Endodermal cell (in vitro differentiated cells): ENCODE data around the gene PKNOX1. TPM values are rescaled to one million over a fixed set of nuclear protein-coding genes. Genes with fewer than 3 reads are reported as not detected.
A peak's percentile ranks its signal among the peaks of the same experiment; 100 is the strongest.

ENCODE experiments used
- DNase-seq: peaks from one replicate; pipeline ENCODE4 v3.0.0-alpha.2; 2017
- H3K27ac ChIP-seq: 2 replicates; pipeline ENCODE4 v1.5.1; 2013; ENCODE audit warnings: mild to moderate bottlenecking, low read depth, low read length, moderate library complexity
- H3K27me3 ChIP-seq: 2 replicates; pipeline ENCODE4 v1.6.1; 2013; ENCODE audit warnings: mild to moderate bottlenecking, low read length, moderate library complexity; ENCODE audit not compliant: insufficient read depth, control insufficient read depth, poor library complexity, severe bottlenecking
- H3K36me3 ChIP-seq: 2 replicates; pipeline ENCODE4 v1.7.0; 2013; ENCODE audit warnings: mild to moderate bottlenecking, low read length, moderate library complexity; ENCODE audit not compliant: control insufficient read depth, insufficient read depth
- H3K4me1 ChIP-seq: one replicate; pipeline ENCODE4 v1.7.0; 2013; ENCODE audit warnings: low read length; ENCODE audit not compliant: control insufficient read depth, insufficient read depth
- H3K4me3 ChIP-seq: 2 replicates; pipeline ENCODE4 v1.5.1; 2013; ENCODE audit warnings: mild to moderate bottlenecking, low read length, moderate library complexity
- H3K9ac ChIP-seq: 2 replicates; pipeline ENCODE4 v1.6.1; 2013; ENCODE audit warnings: mild to moderate bottlenecking, low read length, moderate library complexity; ENCODE audit not compliant: poor library complexity, severe bottlenecking; ENCODE audit errors: extremely low read depth
- H3K9me3 ChIP-seq: 2 replicates; pipeline ENCODE4 v1.6.1; 2013; ENCODE audit warnings: mild to moderate bottlenecking, low read length, moderate library complexity; ENCODE audit not compliant: control insufficient read depth
- H3K27ac Mint-ChIP-seq: 2 replicates; pipeline ENCODE4 v1.8.0; 2020; ENCODE audit warnings: mixed read lengths
- H3K27me3 Mint-ChIP-seq: 2 replicates; pipeline ENCODE4 v1.8.0; 2021; ENCODE audit warnings: mild to moderate bottlenecking, mixed read lengths; ENCODE audit not compliant: insufficient read depth
- H3K36me3 Mint-ChIP-seq: 2 replicates; pipeline ENCODE4 v1.8.0; 2020; ENCODE audit warnings: low read depth, mixed read lengths
- H3K4me1 Mint-ChIP-seq: 2 replicates; pipeline ENCODE4 v1.8.0; 2020; ENCODE audit warnings: mixed read lengths
- H3K4me3 Mint-ChIP-seq: 2 replicates; pipeline ENCODE4 v1.8.0; 2020; ENCODE audit warnings: mild to moderate bottlenecking, moderate library complexity, mixed read lengths
- H3K9me3 Mint-ChIP-seq: 2 replicates; pipeline ENCODE4 v1.8.0; 2020; ENCODE audit warnings: mild to moderate bottlenecking, mixed read lengths
- WGBS, 2 experiments: methylation state at CpG; one replicate each; pipeline versions ENCODE4 v1.1.5 to v1.1.7; 2013; ENCODE audit warnings: missing lambda C conversion rate in 2 of 2, mixed read lengths in 1 of 2; ENCODE audit not compliant: insufficient coverage in 1 of 2, insufficient read length in 1 of 2; 5-methylcytosine and 5-hydroxymethylcytosine counted together
- total RNA-seq, 2 donors: library from RNA; stranded (reverse); fragmentation: NEBNext Ultra II Directional in 1 of 2; extraction: Animal tissue kit (Norgen Biotek cat#: 25700) in 1 of 2; gene quantifications; 2 replicates in 1 of 2; 3 replicates in 1 of 2; pipeline ENCODE4 v1.2.1, GENCODE V29; 2021
- TF ChIP-seq, protein P1 (sequence below): fragments of 200-600 bp; sonication (generic); conservative IDR thresholded peaks from 2 replicates; pipeline ENCODE4 v1.5.0; 2021; ENCODE audit warnings: antibody characterized with exemption, mild to moderate bottlenecking

The PKNOX1 gene
- total RNA-seq, 2 donors from 2014 or later = 25.9 to 29.9 TPM

DNA sequence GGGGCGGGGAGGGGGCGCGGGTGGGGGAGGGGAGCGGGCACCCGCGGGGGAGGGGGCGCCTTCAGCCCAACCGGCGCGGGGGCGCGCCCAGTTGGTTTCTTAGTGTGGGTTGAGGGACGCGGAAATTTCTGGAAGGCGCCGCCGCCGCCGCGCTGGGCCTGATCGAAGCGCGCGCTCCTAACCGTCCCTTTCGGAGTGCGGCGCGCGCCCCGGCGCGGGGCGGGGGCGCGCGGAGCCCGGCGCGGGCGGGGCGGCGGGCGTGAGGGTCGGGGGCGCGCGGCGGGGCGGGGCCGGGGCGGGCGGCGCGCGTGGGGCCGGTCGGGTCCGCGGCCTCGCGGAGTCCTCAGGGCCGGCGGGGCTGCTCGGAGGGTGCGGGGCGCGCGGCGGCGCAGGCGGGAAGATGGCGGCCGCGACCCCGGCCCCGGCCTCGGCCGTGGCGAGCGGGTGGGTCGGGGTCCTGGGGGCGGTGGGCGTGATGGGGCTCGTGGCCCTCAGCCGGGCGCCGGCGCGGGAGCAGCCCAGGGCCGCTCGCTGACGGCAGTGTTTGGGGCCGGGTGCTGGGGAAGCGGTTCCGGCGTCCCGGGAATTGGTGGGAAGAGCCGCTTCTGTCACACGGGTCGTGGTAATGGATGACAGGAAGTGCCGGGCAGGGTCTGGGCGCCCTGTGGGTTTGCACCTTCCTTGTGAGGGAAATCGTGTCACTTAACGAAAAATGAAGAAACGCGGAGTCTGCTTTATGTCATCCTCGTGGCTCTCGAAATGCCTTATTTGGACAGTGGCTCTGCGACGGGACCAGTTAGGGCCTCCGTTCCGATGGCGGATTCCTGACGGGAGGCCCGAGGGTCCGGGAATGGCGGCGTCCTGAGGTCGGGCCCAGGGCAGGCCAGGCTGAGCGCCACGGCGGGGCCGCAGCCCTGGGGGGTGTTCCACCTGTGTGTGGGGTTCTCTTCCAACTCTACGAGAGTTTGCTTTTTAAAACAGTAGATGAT, 764 bp downstream of the PKNOX1 start:
- TF ChIP-seq, protein P1, sequence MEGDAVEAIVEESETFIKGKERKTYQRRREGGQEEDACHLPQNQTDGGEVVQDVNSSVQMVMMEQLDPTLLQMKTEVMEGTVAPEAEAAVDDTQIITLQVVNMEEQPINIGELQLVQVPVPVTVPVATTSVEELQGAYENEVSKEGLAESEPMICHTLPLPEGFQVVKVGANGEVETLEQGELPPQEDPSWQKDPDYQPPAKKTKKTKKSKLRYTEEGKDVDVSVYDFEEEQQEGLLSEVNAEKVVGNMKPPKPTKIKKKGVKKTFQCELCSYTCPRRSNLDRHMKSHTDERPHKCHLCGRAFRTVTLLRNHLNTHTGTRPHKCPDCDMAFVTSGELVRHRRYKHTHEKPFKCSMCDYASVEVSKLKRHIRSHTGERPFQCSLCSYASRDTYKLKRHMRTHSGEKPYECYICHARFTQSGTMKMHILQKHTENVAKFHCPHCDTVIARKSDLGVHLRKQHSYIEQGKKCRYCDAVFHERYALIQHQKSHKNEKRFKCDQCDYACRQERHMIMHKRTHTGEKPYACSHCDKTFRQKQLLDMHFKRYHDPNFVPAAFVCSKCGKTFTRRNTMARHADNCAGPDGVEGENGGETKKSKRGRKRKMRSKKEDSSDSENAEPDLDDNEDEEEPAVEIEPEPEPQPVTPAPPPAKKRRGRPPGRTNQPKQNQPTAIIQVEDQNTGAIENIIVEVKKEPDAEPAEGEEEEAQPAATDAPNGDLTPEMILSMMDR = no peak
- Histone ChIP-seq H3K36me3 (peaks cover 31% of the 10 kb centered on the region), H3K4me1 (peaks cover 15% of the 10 kb centered on the region), H3K9ac (peak overlapping the region; percentile 90), H3K27me3 (no peaks in the 10 kb centered on the region), H3K9me3 (peaks cover 22% of the 10 kb centered on the region), H3K27ac (peak overlapping the region; percentile 91), H3K4me3 (peak overlapping the region; percentile 94)
- Mint-ChIP-seq H3K9me3 (no peaks in the 10 kb centered on the region), H3K27me3 (no peaks in the 10 kb centered on the region), H3K4me3 (peak overlapping the region; percentile 85), H3K27ac (peak overlapping the region; percentile 94), H3K4me1 (peaks cover 41% of the 10 kb centered on the region), H3K36me3 (peaks cover 30% of the 10 kb centered on the region)
- peak; percentile 79 for DNase-seq
- WGBS, 2 experiments = 0 to 1% methylated on average over 34 to 100 of the region's 125 CpGs

DNA sequence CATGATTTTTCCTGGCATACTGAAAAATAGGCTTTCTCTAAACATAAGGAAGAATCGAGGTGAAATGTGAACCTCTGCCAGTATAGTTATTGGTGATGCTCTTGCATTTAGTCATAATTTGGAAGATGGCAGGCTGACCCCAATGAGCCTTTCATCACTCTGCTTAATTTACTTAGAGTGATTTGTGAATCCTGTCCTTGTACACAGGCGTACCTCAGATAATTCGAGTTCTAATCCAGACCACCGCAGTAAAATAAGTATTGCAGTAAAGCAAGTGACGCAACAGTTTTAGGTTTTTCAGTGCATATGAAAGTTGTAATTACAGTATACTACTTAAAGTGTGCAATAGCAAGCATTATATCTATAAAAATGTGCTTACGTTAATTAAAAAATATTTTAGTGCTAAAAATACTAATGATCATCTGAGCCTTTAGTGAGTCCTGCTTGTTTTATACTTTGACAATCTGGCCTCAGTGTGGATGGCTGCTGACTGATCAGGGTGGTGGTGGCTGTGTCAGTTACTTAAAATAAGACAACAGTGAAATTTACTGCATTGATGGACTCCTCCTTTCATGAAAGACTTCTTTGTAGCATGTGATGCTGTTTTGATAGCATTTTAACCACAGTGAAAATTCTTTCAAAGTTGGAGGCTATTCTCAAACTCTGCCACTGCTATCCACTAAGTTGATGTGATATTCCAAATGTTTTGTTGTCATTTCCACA, 1.7 kb downstream of the PKNOX1 start:
- H3K4me1 Mint-ChIP-seq = peaks cover 46% of the 10 kb centered on the region
- Histone ChIP-seq H3K9ac (peak overlapping the region; percentile 90), H3K27me3 (no peaks in the 10 kb centered on the region), H3K4me3 (peak overlapping the region; percentile 94), H3K27ac (peak overlapping the region; percentile 91), H3K4me1 (peaks cover 15% of the 10 kb centered on the region), H3K36me3 (peaks cover 37% of the 10 kb centered on the region), H3K9me3 (peaks cover 22% of the 10 kb centered on the region)
- H3K4me3 Mint-ChIP-seq = peak overlapping the region; percentile 85
- no peaks in the 10 kb centered on the region for H3K9me3 Mint-ChIP-seq
- WGBS, 2 experiments = 55 to 83% methylated on average over 1 to 6 of the region's 6 CpGs
- H3K27ac Mint-ChIP-seq = peak overlapping the region; percentile 94
- no peaks in the 10 kb centered on the region for H3K27me3 Mint-ChIP-seq
- H3K36me3 Mint-ChIP-seq = peaks cover 30% of the 10 kb centered on the region
- TF ChIP-seq, protein P1 = no peak
- no peak for DNase-seq

DNA sequence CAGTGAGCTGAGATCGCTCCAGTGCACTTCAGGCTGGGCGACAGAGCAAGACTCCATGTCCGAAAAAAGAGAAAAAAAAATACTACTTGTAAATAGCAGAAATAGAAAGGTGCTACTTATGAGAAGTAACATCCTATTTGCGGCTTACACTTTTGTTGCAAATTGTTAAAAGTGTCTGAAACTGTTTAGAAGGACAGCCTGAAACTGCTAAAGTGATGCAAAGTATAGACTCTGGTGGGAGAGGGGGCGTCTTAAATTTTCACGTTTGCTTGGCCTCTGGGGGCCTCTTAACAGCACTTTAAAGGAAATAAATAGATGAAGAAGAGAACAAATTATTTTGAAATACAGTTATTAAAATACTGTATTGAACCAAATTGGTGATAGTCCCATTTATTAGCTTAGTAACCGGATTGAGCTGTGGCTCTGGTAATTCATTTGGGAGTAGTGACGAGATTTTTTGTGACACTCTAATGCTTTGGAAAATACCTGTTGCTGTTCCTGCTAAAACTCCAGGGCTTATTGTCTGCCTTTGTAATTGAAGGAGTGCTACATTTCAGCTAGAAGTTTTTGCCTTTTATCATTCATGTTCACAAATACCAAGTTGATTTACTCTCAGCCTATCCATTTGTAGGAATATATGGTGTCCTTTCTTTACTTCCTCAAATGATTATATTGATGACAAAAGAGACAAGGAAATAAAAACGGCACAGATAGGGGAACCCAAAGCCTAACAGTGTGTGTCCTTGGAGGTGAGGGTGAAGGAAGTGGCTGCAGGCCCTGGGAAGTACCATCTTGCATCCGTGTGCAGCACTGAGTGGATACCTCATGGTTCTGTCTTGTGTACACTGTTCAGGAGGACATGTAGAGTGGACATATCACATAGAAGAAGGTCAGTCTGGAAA, 6.2 kb downstream of the PKNOX1 start:
- Mint-ChIP-seq H3K4me1 (peaks cover 35% of the 10 kb centered on the region), H3K27me3 (no peaks in the 10 kb centered on the region), H3K9me3 (no peaks in the 10 kb centered on the region), H3K27ac (peak overlapping the region; percentile 54), H3K36me3 (peaks cover 33% of the 10 kb centered on the region), H3K4me3 (no peak overlapping the region)
- Histone ChIP-seq H3K27me3 (no peaks in the 10 kb centered on the region), H3K36me3 (peaks cover 45% of the 10 kb centered on the region), H3K4me1 (no peaks in the 10 kb centered on the region), H3K4me3 (no peak overlapping the region), H3K9ac (no peak overlapping the region), H3K9me3 (peaks cover 22% of the 10 kb centered on the region), H3K27ac (no peak overlapping the region)
- DNase-seq = no peak
- 79 to 86% methylated on average over 7 to 10 of the region's 10 CpGs for WGBS, 2 experiments
- TF ChIP-seq, protein P1 = no peak
